GM12878 (cell line): ENCODE results near the gene RERE. TPM values are rescaled to one million over a fixed set of nuclear protein-coding genes. Genes with fewer than 3 reads are reported as not detected.

Experiments
- ATAC-seq: fragments of 200-7000 bp; cut with Tn5 transposase; 3 replicates; pipeline ENCODE4 v1.9.1; 2020; ENCODE audit warnings: mild to moderate bottlenecking, moderate library complexity
- BruUV-seq: library from RNA; stranded (reverse); fragments of 400-500 nt; replicated peaks from 2 replicates; lab custom pipeline; 2021; lab: Mats Ljungman, UMichigan
- CTCF ChIA-PET: fragments of 300-600 bp; sonication (Branson Sonifier 250); formaldehyde crosslinking; extraction: SDS; loops from one replicate; lab custom pipeline; 2021; ENCODE audit warnings: inconsistent platforms; lab: Yijun Ruan, JAX
- POLR2A ChIA-PET: fragments of 350-600 bp; formaldehyde crosslinking; extraction: SDS; loops from one replicate; lab custom pipeline; 2021; ENCODE audit warnings: inconsistent platforms; lab: Charles Lee
- RAD21 ChIA-PET: fragments of 300-600 bp; sonication (Branson Sonifier 250); formaldehyde crosslinking; loops from one replicate; lab custom pipeline; 2023; ENCODE audit warnings: antibody characterized with exemption; ENCODE audit not compliant: unreplicated experiment; lab: Charles Lee
- SMC1A ChIA-PET: fragments of 300-600 bp; sonication (Branson Sonifier 250); formaldehyde crosslinking; loops from one replicate; lab custom pipeline; 2023; ENCODE audit not compliant: unreplicated experiment, uncharacterized antibody; lab: Charles Lee
- DNase-seq: peaks from one replicate; pipeline ENCODE4 v3.0.0-alpha.2; 2011; ENCODE audit warnings: low read depth, low spot score
- FAIRE-seq: peaks from 3 replicates; lab custom pipeline; 2011; peaks lifted over from hg19 to GRCh38; lab: Jason Lieb, UNC
- H2AFZ ChIP-seq: 2 replicates; pipeline ENCODE4 v1.6.0; 2011; ENCODE audit warnings: low read depth, low read length, control low read depth; ENCODE audit not compliant: control insufficient read depth
- H3K27ac ChIP-seq: 2 replicates; pipeline ENCODE4 v1.5.1; 2011; ENCODE audit warnings: control low read depth; ENCODE audit not compliant: control insufficient read depth, insufficient read depth
- H3K27me3 ChIP-seq, 2 experiments: replicated peaks in 1 of 2; 2 replicates each; pipeline versions ENCODE4 v1.6.0 to v1.6.1; 2011; ENCODE audit warnings: low read length in 1 of 2; ENCODE audit not compliant: control insufficient read depth in 2 of 2, insufficient read depth in 2 of 2
- H3K36me3 ChIP-seq, 2 experiments: 2 replicates each; pipeline ENCODE4 v1.5.1; 2011; ENCODE audit warnings: low read length in 1 of 2; ENCODE audit not compliant: control insufficient read depth in 2 of 2, insufficient read depth in 2 of 2
- H3K4me1 ChIP-seq: 2 replicates; pipeline ENCODE4 v1.6.1; 2011; ENCODE audit warnings: mild to moderate bottlenecking, low read length, moderate library complexity, mixed read lengths; ENCODE audit not compliant: control insufficient read depth, insufficient read depth
- H3K4me2 ChIP-seq: 2 replicates; pipeline ENCODE4 v1.6.0; 2011; ENCODE audit warnings: control low read depth; ENCODE audit not compliant: control insufficient read depth, insufficient read depth
- H3K4me3 ChIP-seq: fragments of 200-600 bp; sonication (generic); 2 replicates; pipeline ENCODE4 v1.5.1; 2016
- H3K79me2 ChIP-seq: 2 replicates; pipeline ENCODE4 v1.6.0; 2011; ENCODE audit warnings: low read length; ENCODE audit not compliant: control insufficient read depth, insufficient read depth
- H3K9ac ChIP-seq: 2 replicates; pipeline ENCODE4 v1.8.0; 2011; ENCODE audit warnings: low read length, control low read depth, mixed read lengths; ENCODE audit not compliant: control insufficient read depth, insufficient read depth
- H3K9me3 ChIP-seq: replicated peaks from 3 replicates; pipeline ENCODE4 v1.5.1; 2011; ENCODE audit warnings: mild to moderate bottlenecking, low read length; ENCODE audit not compliant: control insufficient read depth, insufficient read depth
- H4K20me1 ChIP-seq: 2 replicates; pipeline ENCODE4 v1.6.0; 2011; ENCODE audit not compliant: control insufficient read depth, insufficient read depth
- EED ChIP-seq: sonication (generic); IDR thresholded peaks from 2 replicates; pipeline ENCODE4 v1.6.1; 2016; ENCODE audit warnings: antibody characterized with exemption, low read depth
- EZH2 ChIP-seq: IDR thresholded peaks from 2 replicates; pipeline ENCODE4 v1.6.1; 2012; ENCODE audit warnings: low read depth, mild to moderate bottlenecking, control low read depth, inconsistent platforms, low read length, borderline replicate concordance; ENCODE audit not compliant: control insufficient read depth
- HDGF ChIP-seq: fragments of 450-650 bp; IDR thresholded peaks from 2 replicates; pipeline ENCODE4 v1.6.1; 2016; ENCODE audit warnings: antibody characterized with exemption
- KDM1A ChIP-seq: fragments of 200-600 bp; sonication (generic); IDR thresholded peaks from 2 replicates; pipeline ENCODE4 v1.6.1; 2016; ENCODE audit warnings: borderline replicate concordance
- KLF5 ChIP-seq: fragments of 450-650 bp; IDR thresholded peaks from 2 replicates; pipeline ENCODE4 v1.6.1; 2014; ENCODE audit warnings: mild to moderate bottlenecking; ENCODE audit not compliant: partially characterized antibody
- MEF2A ChIP-seq: IDR thresholded peaks from 2 replicates; pipeline ENCODE4 v1.6.1; 2011; ENCODE audit warnings: low read depth, mild to moderate bottlenecking, low read length, moderate library complexity; ENCODE audit not compliant: insufficient read depth
- NFYB ChIP-seq: IDR thresholded peaks from 2 replicates; pipeline ENCODE4 v1.6.1; 2011; ENCODE audit warnings: low read depth, mild to moderate bottlenecking, low read length, improper control_type of control experiment, moderate library complexity; ENCODE audit not compliant: insufficient read depth
- NKRF ChIP-seq: fragments of 450-650 bp; conservative IDR thresholded peaks from 2 replicates; pipeline ENCODE4 v1.6.1; 2017; ENCODE audit warnings: mild to moderate bottlenecking, moderate library complexity
- RAD21 ChIP-seq: IDR thresholded peaks from 2 replicates; pipeline ENCODE4 v1.6.1; 2011; ENCODE audit warnings: mild to moderate bottlenecking, low read depth, low read length, moderate library complexity; ENCODE audit not compliant: insufficient read depth
- RAD51 ChIP-seq: fragments of 450-650 bp; IDR thresholded peaks from 2 replicates; pipeline ENCODE4 v1.6.1; 2016; ENCODE audit warnings: moderate library complexity, mild to moderate bottlenecking, inconsistent platforms
- SIN3A ChIP-seq: IDR thresholded peaks from 2 replicates; pipeline ENCODE4 v1.6.1; 2012; ENCODE audit warnings: low read depth, low read length, improper control_type of control experiment
- SREBF1 ChIP-seq: IDR thresholded peaks from 2 replicates; pipeline ENCODE4 v1.6.1; 2012; ENCODE audit warnings: mild to moderate bottlenecking, low read length
- SUPT20H ChIP-seq: IDR thresholded peaks from 2 replicates; pipeline ENCODE4 v1.6.1; 2011; ENCODE audit warnings: low read depth, mild to moderate bottlenecking, low read length, moderate library complexity, borderline replicate concordance; ENCODE audit not compliant: control insufficient read depth
- SUZ12 ChIP-seq: fragments of 200-600 bp; sonication (generic); IDR thresholded peaks from one replicate; pipeline ENCODE4 v1.6.1; 2018; ENCODE audit warnings: antibody characterized with exemption, mild to moderate bottlenecking; ENCODE audit not compliant: unreplicated experiment
- ZBTB11 ChIP-seq: fragments of 450-650 bp; formaldehyde crosslinking; IDR thresholded peaks from 2 replicates; pipeline ENCODE4 v1.5.0; 2022; ENCODE audit warnings: mild to moderate bottlenecking, missing genetic modification characterization
- ZNF24 ChIP-seq: fragments of 450-650 bp; IDR thresholded peaks from 2 replicates; pipeline ENCODE4 v1.6.1; 2017; ENCODE audit warnings: antibody characterized with exemption, mild to moderate bottlenecking
- WGBS: methylation state at CpG from one replicate; pipeline ENCODE4 v1.1.6; 2016; ENCODE audit warnings: low lambda C conversion rate; ENCODE audit not compliant: insufficient replicate concordance, insufficient coverage; ENCODE audit errors: missing lambda C conversion rate; 5-methylcytosine and 5-hydroxymethylcytosine counted together
- in situ Hi-C: fragments of 300-500 bp; cut with MboI; formaldehyde crosslinking; loops from 9 replicates; pipeline ENCODE4 v1.14.3; 2018; ENCODE audit warnings: mixed read lengths
- intact Hi-C: fragments of 100-400 bp; cut with micrococcal nuclease; formaldehyde crosslinking; loops from one replicate; pipeline ENCODE4 v1.14.2; 2022; ENCODE audit not compliant: unreplicated experiment
- polyA plus RNA-seq, 11 experiments: library from polyadenylated mRNA; depleted of rRNA in 4 of 11; unstranded in 6 of 11; stranded (reverse) in 5 of 11; fragments of >200 nt; fragmentation: Nextera tagmentation in 4 of 11; fragmentation: Illumina TruSeq in 1 of 11; extraction: Ambion mirVana in 4 of 11; extraction: Trizol in 1 of 11; gene quantifications; 1 replicate in 1 of 11; 2 replicates in 10 of 11; pipeline versions ENCODE4 v1.2.1 to v1.2.3, GENCODE V29; 2011 to 2016; ENCODE audit warnings: inconsistent platforms in 2 of 11, missing spikeins in 2 of 11, low read depth in 1 of 11
- total RNA-seq, 4 experiments: library from RNA; depleted of rRNA in 3 of 4; stranded (reverse); fragments of >200 nt in 3 of 4; fragmentation: Illumina TruSeq in 1 of 4; extraction: Trizol in 1 of 4; gene quantifications; 2 replicates each; pipeline versions ENCODE4 v1.2.1 to v1.2.3, GENCODE V29; 2013 to 2021
- TF ChIP-seq, protein P1 (sequence below): fragments of 150-350 bp; IDR thresholded peaks from 2 replicates; pipeline ENCODE4 v1.6.1; 2014; ENCODE audit warnings: mild to moderate bottlenecking, low read depth, low read length

Gene RERE
- total and polyA plus RNA-seq, 10 of the 15 experiments (the other 5 are each of a cell fraction or from before 2014, with no cell fraction given), result 5.2 to 60.5 (median 20.2) TPM

DNA sequence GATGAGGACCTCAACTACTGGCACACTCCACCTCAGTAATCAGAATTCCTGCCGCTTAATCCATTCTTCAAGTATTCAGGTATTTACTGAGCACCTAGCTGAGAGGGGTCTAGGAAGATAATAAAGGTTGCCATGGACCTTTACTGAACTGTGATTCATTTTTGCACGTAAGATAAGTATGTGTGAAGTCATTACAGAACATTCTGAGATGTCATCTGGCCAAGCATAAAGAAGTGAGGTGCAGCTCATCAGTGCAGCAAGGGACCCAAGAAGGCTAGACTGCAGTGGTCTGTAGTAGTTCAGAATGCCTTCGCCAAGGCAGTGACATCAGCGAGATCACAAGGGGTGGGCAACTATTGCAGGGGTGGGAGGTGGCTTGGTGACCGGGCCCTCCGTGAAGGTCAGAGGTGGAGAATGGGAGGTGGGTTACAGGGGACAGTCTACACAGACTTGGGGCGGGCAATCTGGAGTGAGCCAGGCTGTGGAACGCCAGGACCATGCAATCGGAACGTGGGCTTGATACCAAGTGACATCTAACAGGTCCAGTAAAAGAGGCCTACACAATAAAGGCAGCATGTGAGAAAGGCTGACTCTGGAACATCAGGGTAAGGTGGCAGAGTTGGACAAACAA, 392.2 kb downstream of the RERE start:
- CTCF ChIA-PET, result interaction anchor here (0.9 to 1.8 kb wide), 5 partner anchors 11 to 91 kb away, joined by 3 to 6 read pairs (median 3); no protein-coding TSS in a partner anchor
- 99% methylated on average over 10 of the region's 10 CpGs for WGBS
- RAD21 ChIA-PET, result interaction anchor here (1.2 to 1.7 kb wide), 2 partner anchors 9 to 48 kb away, joined by 3 to 6 read pairs; no protein-coding TSS in a partner anchor
- H3K27ac ChIP-seq, result no peak overlapping the region
- 0 out of 2 replicates have a peak, but pooled peaks cover 3% of the 10 kb centered on the region for H4K20me1 ChIP-seq
- H3K27me3 ChIP-seq, result no peaks in the 10 kb centered on the region
- no peaks in the 10 kb centered on the region for H3K9me3 ChIP-seq
- POLR2A ChIA-PET, result interaction anchor here (0.5 to 1.0 kb wide), 4 partner anchors 16 to 1809 kb away, joined by 3 to 5 read pairs (median 4); no protein-coding TSS in a partner anchor
- in situ Hi-C loops, result no loop called here
- no peak for DNase-seq
- peaks cover 18% of the 10 kb centered on the region for H3K79me2 ChIP-seq
- H3K4me1 ChIP-seq, result peaks cover 47% of the 10 kb centered on the region
- no peak overlapping the region for H3K9ac ChIP-seq
- SMC1A ChIA-PET, result interaction anchor here (1.0 to 1.8 kb wide), 4 partner anchors 16 to 108 kb away, joined by 3 to 8 read pairs (median 5); no protein-coding TSS in a partner anchor
- intact Hi-C loops, result loop anchor here (10.0 kb wide), 1 partner anchor 100 kb away; no protein-coding TSS in a partner anchor
- no peak for ATAC-seq
- H2AFZ ChIP-seq, result no peak overlapping the region
- H3K36me3 ChIP-seq, result peaks cover 0 to 3% of the 10 kb centered on the region in 2 experiments; a peak in 2 of 4 replicates
- no peak for FAIRE-seq
- no peak overlapping the region for H3K4me3 ChIP-seq
- no TSS peak for BruUV-seq
- H3K4me2 ChIP-seq, result no peak overlapping the region
- TF ChIP-seq RAD21, result no peak
- no peak for TF ChIP-seq KLF5
- TF ChIP-seq SUZ12, result no peak
- TF ChIP-seq SREBF1, result no peak
- no peak for TF ChIP-seq ZBTB11
- TF ChIP-seq EED, result no peak
- TF ChIP-seq NFYB, result no peak
- TF ChIP-seq ZNF24, result no peak
- TF ChIP-seq RAD51, result no peak
- TF ChIP-seq HDGF, result no peak
- TF ChIP-seq, protein P1, sequence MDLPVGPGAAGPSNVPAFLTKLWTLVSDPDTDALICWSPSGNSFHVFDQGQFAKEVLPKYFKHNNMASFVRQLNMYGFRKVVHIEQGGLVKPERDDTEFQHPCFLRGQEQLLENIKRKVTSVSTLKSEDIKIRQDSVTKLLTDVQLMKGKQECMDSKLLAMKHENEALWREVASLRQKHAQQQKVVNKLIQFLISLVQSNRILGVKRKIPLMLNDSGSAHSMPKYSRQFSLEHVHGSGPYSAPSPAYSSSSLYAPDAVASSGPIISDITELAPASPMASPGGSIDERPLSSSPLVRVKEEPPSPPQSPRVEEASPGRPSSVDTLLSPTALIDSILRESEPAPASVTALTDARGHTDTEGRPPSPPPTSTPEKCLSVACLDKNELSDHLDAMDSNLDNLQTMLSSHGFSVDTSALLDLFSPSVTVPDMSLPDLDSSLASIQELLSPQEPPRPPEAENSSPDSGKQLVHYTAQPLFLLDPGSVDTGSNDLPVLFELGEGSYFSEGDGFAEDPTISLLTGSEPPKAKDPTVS, result no peak
- no peak for TF ChIP-seq SIN3A
- no peak for TF ChIP-seq MEF2A
- no peak for TF ChIP-seq NKRF
- TF ChIP-seq KDM1A, result no peak
- no peak for TF ChIP-seq SUPT20H
- TF ChIP-seq EZH2, result no peak
